HG03108 (cell line): ENCODE results near the gene LLPH.
A peak's percentile ranks its signal among the peaks of the same experiment; 100 is the strongest.

Experiments used
- ATAC-seq: cut with Tn5 transposase; IDR thresholded peaks from one replicate; pipeline ENCODE4 v1.9.1; 2021; ENCODE audit warnings: moderate library complexity; ENCODE audit not compliant: unreplicated experiment

Gene LLPH

GRCh38 chr12:66103016-66103913, 27.3 kb downstream of the LLPH start:
- ATAC-seq, result no peak

GRCh38 chr12:66092559-66093269, 37.8 kb downstream of the LLPH start:
- ATAC-seq, result no peak

GRCh38 chr12:66090157-66090556, 40.4 kb downstream of the LLPH start:
- no peak for ATAC-seq

- no peak for ATAC-seq
Observed at GRCh38 chr12:66087365-66087943, 43.1 kb downstream of the LLPH start.

GRCh38 chr12:66085998-66086397, 44.6 kb downstream of the LLPH start:
- no peak for ATAC-seq

GRCh38 chr12:66085213-66085612, 45.3 kb downstream of the LLPH start:
- no peak for ATAC-seq

GRCh38 chr12:66083766-66084165, 46.8 kb downstream of the LLPH start:
- ATAC-seq, result no peak

GRCh38 chr12:66082744-66083143, 47.8 kb downstream of the LLPH start:
- no peak for ATAC-seq

GRCh38 chr12:66080791-66081190, 49.8 kb downstream of the LLPH start:
- ATAC-seq, result no peak

- no peak for ATAC-seq
Observed at GRCh38 chr12:66077542-66077941, 53.0 kb downstream of the LLPH start.

GRCh38 chr12:66074561-66074960, 56.0 kb downstream of the LLPH start:
- ATAC-seq, result no peak

- peak; percentile 43 for ATAC-seq
Observed at GRCh38 chr12:66072566-66072965, 58.0 kb downstream of the LLPH start.

GRCh38 chr12:66072135-66072534, 58.4 kb downstream of the LLPH start:
- peak; percentile 73 for ATAC-seq

GRCh38 chr12:66071549-66071948, 59.0 kb downstream of the LLPH start:
- ATAC-seq, result no peak

- ATAC-seq, result no peak
Observed at GRCh38 chr12:66070378-66071120, 60.0 kb downstream of the LLPH start.

- peak; percentile 16 for ATAC-seq
Observed at GRCh38 chr12:66066929-66067523, 63.5 kb downstream of the LLPH start.
